Fibroblast of pulmonary artery (primary cell): ENCODE measurements around the gene ARFRP1.
A peak's percentile ranks its signal among the peaks of the same experiment; 100 is the strongest.

Experiments
- DNase-seq: peaks from one replicate; pipeline ENCODE4 v3.0.0-alpha.2; 2010; ENCODE audit warnings: low read depth
- H3K4me3 ChIP-seq: replicated peaks from 2 replicates; pipeline ENCODE4 v1.5.1; 2011; ENCODE audit warnings: low read depth, mild to moderate bottlenecking, control low read depth, low read length, moderate library complexity
- CTCF ChIP-seq: IDR thresholded peaks from 2 replicates; pipeline ENCODE4 v1.5.1; 2011; ENCODE audit warnings: mild to moderate bottlenecking, control low read depth, low read length, inconsistent platforms; ENCODE audit errors: missing control alignments

The ARFRP1 gene

GRCh38 chr20:63706852-63707557 is 771 bp downstream of the ARFRP1 start:
- peak; percentile 47 for DNase-seq
- peak overlapping the region; percentile 74 for H3K4me3 ChIP-seq
- peak; percentile 31 for TF ChIP-seq CTCF

- no peak for TF ChIP-seq CTCF
- H3K4me3 ChIP-seq: peak overlapping the region; percentile 74
- DNase-seq: no peak
Measured at GRCh38 chr20:63706027-63706695, 1.6 kb downstream of the ARFRP1 start.

GRCh38 chr20:63705232-63706026 is 2.3 kb downstream of the ARFRP1 start:
- no peak for TF ChIP-seq CTCF
- no peak overlapping the region for H3K4me3 ChIP-seq
- no peak for DNase-seq

- no peak for TF ChIP-seq CTCF
- no peak overlapping the region for H3K4me3 ChIP-seq
- DNase-seq: no peak
Measured at GRCh38 chr20:63704749-63705117, 3.0 kb downstream of the ARFRP1 start.

- no peak overlapping the region for H3K4me3 ChIP-seq
- TF ChIP-seq CTCF: no peak
- no peak for DNase-seq
Measured at GRCh38 chr20:63703976-63704748, 3.6 kb downstream of the ARFRP1 start.

GRCh38 chr20:63703471-63703975 is 4.3 kb downstream of the ARFRP1 start:
- no peak overlapping the region for H3K4me3 ChIP-seq
- no peak for TF ChIP-seq CTCF
- no peak for DNase-seq
